ENCODE measurements around the gene TEAD1.
A peak's percentile ranks its signal among the peaks of the same experiment; 100 is the strongest.

TEAD1 gene

GRCh38 chr11:12784445-12784844, 110.2 kb downstream of the TEAD1 start:
- peak; percentile 52 for DNase-seq (ENCODE audit: low read depth, low spot score)
- no peak overlapping the region for H3K4me3 ChIP-seq (ENCODE audit: low read depth, low read length)
- in situ Hi-C loops (cut with HindIII; ENCODE audit: low sequenced_read_pairs), result no loop called here
- TF ChIP-seq, protein P1, sequence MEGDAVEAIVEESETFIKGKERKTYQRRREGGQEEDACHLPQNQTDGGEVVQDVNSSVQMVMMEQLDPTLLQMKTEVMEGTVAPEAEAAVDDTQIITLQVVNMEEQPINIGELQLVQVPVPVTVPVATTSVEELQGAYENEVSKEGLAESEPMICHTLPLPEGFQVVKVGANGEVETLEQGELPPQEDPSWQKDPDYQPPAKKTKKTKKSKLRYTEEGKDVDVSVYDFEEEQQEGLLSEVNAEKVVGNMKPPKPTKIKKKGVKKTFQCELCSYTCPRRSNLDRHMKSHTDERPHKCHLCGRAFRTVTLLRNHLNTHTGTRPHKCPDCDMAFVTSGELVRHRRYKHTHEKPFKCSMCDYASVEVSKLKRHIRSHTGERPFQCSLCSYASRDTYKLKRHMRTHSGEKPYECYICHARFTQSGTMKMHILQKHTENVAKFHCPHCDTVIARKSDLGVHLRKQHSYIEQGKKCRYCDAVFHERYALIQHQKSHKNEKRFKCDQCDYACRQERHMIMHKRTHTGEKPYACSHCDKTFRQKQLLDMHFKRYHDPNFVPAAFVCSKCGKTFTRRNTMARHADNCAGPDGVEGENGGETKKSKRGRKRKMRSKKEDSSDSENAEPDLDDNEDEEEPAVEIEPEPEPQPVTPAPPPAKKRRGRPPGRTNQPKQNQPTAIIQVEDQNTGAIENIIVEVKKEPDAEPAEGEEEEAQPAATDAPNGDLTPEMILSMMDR (IDR thresholded peaks at IDR 0.05; ENCODE audit: low read depth, low read length), result no peak

DNA sequence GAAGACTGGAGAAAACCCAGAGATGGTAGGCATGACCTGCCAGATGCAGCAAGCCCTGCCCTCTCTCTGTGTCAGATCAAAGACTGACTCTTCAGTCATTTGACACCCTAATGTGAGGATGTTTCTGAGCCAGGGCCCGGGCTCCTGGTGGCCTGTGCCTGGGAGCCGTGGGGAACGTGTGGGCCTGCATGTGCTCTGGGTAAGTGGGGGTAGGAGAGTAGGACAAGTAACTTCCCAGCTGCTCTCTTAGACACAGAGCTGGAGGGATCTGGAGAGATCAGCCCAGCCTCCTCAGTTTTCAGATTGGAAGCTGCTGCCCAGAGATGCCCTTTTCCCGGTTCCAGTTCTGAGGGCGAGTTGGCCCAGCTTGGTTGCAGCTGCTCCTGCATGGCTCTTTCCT, 110.8 kb downstream of the TEAD1 start:
- no peak for DNase-seq (ENCODE audit: low read depth, low spot score)
- in situ Hi-C loops (cut with HindIII; ENCODE audit: low sequenced_read_pairs), result no loop called here
- no peak overlapping the region for H3K4me3 ChIP-seq (ENCODE audit: low read depth, low read length)
- TF ChIP-seq, protein P1 (IDR thresholded peaks at IDR 0.05; ENCODE audit: low read depth, low read length), result no peak

DNA sequence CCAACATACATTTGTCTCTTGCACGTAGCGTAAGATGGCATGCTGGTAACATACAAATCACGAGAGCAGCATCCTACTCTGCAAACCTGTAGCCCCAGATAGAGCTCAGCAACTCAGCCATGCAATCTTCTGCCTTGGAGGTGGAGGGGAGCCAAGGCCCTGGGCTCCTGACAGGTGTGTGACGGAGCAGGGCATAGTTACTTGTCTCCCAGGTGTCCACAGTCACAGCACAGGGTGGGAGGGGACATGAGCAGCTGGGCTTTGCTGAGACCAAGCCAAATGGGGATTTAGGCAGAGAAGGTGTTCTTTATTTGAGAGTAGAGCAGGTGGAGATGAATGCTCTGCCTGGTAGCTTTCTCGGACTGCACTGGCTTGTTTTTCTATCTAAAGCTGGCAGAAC, 111.7 kb downstream of the TEAD1 start:
- TF ChIP-seq, protein P1 (IDR thresholded peaks at IDR 0.05; ENCODE audit: low read depth, low read length), result no peak
- H3K4me3 ChIP-seq (ENCODE audit: low read depth, low read length), result no peak overlapping the region
- in situ Hi-C loops (cut with HindIII; ENCODE audit: low sequenced_read_pairs), result no loop called here
- DNase-seq (ENCODE audit: low read depth, low spot score), result no peak

DNA sequence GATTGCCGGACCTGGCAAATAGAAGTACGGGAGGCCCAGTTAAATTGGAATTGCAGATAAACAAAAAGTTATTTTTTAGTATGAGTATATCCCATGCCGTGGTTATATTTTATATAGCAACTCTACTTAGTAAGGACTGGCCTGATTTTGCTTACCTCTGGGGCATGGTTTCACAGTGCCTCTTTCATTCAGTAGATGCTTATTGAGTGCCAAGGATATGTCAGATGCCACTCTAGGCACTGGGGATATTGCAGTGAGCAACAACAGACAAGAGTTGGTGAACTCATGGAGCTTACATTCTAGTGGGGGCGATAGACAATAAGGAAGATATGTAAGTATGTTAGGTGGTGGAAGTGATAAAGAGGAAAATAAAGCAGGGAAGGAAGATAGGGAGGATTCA, 112.2 kb downstream of the TEAD1 start:
- TF ChIP-seq, protein P1 (IDR thresholded peaks at IDR 0.05; ENCODE audit: low read depth, low read length), result no peak
- H3K4me3 ChIP-seq (ENCODE audit: low read depth, low read length), result no peak overlapping the region
- DNase-seq (ENCODE audit: low read depth, low spot score), result no peak
- in situ Hi-C loops (cut with HindIII; ENCODE audit: low sequenced_read_pairs), result no loop called here

DNA sequence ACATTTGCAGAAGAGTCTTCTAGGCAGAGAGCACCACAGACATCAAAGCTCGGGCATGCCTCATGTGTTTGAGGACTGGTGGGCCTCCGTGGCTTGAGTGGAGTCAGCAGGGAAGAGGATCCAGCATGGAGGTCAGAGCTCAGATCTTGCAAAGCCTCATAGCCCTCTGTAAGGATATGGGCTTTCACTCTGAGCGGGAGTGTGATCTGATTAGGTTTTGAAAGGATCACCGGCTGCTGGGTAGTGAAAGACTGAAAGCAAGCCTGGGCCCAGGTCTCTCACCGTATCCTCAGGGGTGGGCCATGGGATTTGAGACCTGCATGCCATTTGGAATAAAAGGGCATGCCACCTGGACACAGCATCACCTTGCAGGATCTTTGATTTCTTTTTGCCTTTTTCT, 112.7 kb downstream of the TEAD1 start:
- in situ Hi-C loops (cut with HindIII; ENCODE audit: low sequenced_read_pairs), result no loop called here
- H3K4me3 ChIP-seq (ENCODE audit: low read depth, low read length), result no peak overlapping the region
- no peak for DNase-seq (ENCODE audit: low read depth, low spot score)
- TF ChIP-seq, protein P1 (IDR thresholded peaks at IDR 0.05; ENCODE audit: low read depth, low read length), result no peak

DNA sequence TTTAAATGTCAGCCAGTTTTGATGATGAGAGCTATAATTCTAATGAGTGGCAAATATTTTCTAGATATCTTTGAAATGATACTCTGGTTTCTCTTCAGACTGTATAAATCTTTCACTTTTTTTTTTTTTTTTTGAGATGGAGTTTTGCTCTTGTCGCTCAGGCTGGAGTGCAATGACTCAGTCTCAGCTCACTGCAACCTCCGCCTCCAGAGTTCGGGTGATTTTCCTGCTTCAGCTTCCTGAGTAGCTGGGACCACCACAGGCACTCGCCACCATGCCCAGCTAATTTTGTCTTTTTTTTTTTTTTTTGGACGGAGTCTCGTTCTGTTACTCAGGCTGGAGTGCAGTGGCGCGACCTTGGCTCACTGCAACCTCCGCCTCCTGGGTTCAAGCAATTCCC, 113.6 kb downstream of the TEAD1 start:
- TF ChIP-seq, protein P1 (IDR thresholded peaks at IDR 0.05; ENCODE audit: low read depth, low read length), result no peak
- H3K4me3 ChIP-seq (ENCODE audit: low read depth, low read length), result no peak overlapping the region
- peak; percentile 75 for DNase-seq (ENCODE audit: low read depth, low spot score)
- in situ Hi-C loops (cut with HindIII; ENCODE audit: low sequenced_read_pairs), result no loop called here

GRCh38 chr11:12789054-12789453, 114.8 kb downstream of the TEAD1 start:
- no peak for DNase-seq (ENCODE audit: low read depth, low spot score)
- in situ Hi-C loops (cut with HindIII; ENCODE audit: low sequenced_read_pairs), result no loop called here
- H3K4me3 ChIP-seq (ENCODE audit: low read depth, low read length), result no peak overlapping the region
- TF ChIP-seq, protein P1 (IDR thresholded peaks at IDR 0.05; ENCODE audit: low read depth, low read length), result no peak
